CD1c-positive myeloid dendritic cell (primary cell): ENCODE results near the gene RPS28.
"Not testable (repeated sequence)": the region's sequence is repeated elsewhere in the genome, so short reads cannot be mapped to it uniquely, and the experiment has no call there.

Experiments
- DNase-seq: peaks from one replicate; pipeline ENCODE4 v3.0.0-alpha.2; 2016; ENCODE audit errors: extremely low spot score

The RPS28 gene

GRCh38 chr19:8320564-8321066 lies 681 bp upstream of the RPS28 start:
- DNase-seq: no peak

- no peak for DNase-seq
Observed at GRCh38 chr19:8321986-8322637, 816 bp downstream of the RPS28 start.

- DNase-seq: no peak
Observed at GRCh38 chr19:8322638-8322997, 1.3 kb downstream of the RPS28 start.

GRCh38 chr19:8323781-8324185 lies 2.5 kb downstream of the RPS28 start:
- no peak for DNase-seq

- DNase-seq: peak; percentile 60
Observed at GRCh38 chr19:8324186-8325050, 3.1 kb downstream of the RPS28 start.

GRCh38 chr19:8325454-8325853 lies 4.2 kb downstream of the RPS28 start:
- no peak for DNase-seq

GRCh38 chr19:8329996-8330395 lies 8.7 kb downstream of the RPS28 start:
- peak; percentile 76 for DNase-seq

GRCh38 chr19:8331263-8331845 lies 10.1 kb downstream of the RPS28 start:
- DNase-seq: no peak

GRCh38 chr19:8332976-8333766 lies 11.9 kb downstream of the RPS28 start:
- no peak for DNase-seq

- DNase-seq: no peak
Observed at GRCh38 chr19:8333767-8334457, 12.6 kb downstream of the RPS28 start.

- DNase-seq: peak; percentile 79
Observed at GRCh38 chr19:8334458-8335342, 13.4 kb downstream of the RPS28 start.

GRCh38 chr19:8335343-8336071 lies 14.2 kb downstream of the RPS28 start:
- DNase-seq: no peak

- no peak for DNase-seq
Observed at GRCh38 chr19:8336072-8336569, 14.8 kb downstream of the RPS28 start.

GRCh38 chr19:8336660-8337059 lies 15.4 kb downstream of the RPS28 start:
- DNase-seq: no peak

GRCh38 chr19:8337728-8338127 lies 16.4 kb downstream of the RPS28 start:
- no peak for DNase-seq

GRCh38 chr19:8338835-8339234 lies 17.5 kb downstream of the RPS28 start:
- no peak for DNase-seq

- DNase-seq: no peak
Observed at GRCh38 chr19:8340341-8341096, 19.2 kb downstream of the RPS28 start.

GRCh38 chr19:8341504-8341903 lies 20.2 kb downstream of the RPS28 start:
- not testable (repeated sequence) for DNase-seq

- DNase-seq: no peak
Observed at GRCh38 chr19:8342316-8342683, 21.0 kb downstream of the RPS28 start.
